Head of caudate nucleus (tissue), 42 donors: ENCODE measurements around the gene TXNDC5.

Source experiments
- DNase-seq, 42 donors: peaks; one replicate each; pipeline versions ENCODE4 v3.0.0 to v3.0.0-alpha.2; 2020 to 2021; ENCODE audit warnings: mixed read lengths in 7 of 42
- intact Hi-C: fragments of 100-400 bp; cut with DNase I; formaldehyde crosslinking; loops from one replicate; pipeline ENCODE4 v1.15.0; 2022

The TXNDC5 gene

DNA sequence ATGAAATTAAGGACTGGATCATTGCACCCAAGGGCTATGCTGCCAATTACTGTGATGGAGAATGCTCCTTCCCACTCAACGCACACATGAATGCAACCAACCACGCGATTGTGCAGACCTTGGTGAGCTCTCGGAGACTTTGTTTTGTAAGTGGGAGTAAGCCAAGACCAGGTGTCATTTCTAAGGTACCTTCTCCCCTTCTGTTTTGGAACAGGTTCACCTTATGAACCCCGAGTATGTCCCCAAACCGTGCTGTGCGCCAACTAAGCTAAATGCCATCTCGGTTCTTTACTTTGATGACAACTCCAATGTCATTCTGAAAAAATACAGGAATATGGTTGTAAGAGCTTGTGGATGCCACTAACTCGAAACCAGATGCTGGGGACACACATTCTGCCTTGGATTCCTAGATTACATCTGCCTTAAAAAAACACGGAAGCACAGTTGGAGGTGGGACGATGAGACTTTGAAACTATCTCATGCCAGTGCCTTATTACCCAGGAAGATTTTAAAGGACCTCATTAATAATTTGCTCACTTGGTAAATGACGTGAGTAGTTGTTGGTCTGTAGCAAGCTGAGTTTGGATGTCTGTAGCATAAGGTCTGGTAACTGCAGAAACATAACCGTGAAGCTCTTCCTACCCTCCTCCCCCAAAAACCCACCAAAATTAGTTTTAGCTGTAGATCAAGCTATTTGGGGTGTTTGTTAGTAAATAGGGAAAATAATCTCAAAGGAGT lies 30.4 kb downstream of the TXNDC5 start:
- DNase-seq, result no peak
- intact Hi-C loops, result no loop called here

DNA sequence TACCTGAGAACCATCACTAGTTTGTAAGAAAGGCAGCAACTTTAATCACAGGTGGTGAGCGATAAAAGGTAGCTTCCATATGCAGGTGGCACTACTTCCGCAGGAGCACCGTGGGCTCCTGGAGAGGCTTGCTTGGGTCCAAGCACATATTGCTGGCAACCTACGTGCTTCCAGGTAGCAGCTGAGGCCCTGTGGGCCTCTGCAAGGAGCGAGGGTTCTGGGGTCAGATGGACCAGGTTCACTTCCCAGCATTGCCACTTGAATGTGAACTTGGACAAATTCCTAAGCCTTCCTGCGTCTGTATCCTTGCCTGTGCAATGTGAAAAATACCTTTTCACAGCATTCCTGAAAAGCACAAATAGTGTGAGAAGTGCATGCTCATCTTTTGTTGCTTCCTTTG lies 31.0 kb downstream of the TXNDC5 start:
- no peak for DNase-seq

DNA sequence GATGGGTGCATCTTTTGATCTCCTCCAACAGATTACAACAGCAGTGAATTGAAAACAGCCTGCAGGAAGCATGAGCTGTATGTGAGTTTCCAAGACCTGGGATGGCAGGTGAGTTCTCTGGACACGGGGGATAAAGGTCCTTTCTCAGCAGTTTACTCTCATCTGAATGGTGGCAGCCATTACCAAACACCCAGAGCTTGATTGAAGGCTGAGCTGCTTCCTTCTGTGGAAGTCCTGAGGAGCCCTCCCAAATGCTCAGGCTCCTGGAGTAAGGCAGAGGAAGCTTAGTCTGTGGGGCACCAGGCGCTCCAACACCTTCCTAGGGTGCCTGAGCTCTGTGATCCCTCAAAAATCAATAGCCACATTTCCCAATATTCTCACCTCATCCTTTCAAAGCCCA lies 31.5 kb downstream of the TXNDC5 start:
- intact Hi-C loops, result no loop called here
- no peak for DNase-seq

More for the DNA sequence above, 31.0 kb downstream of the TXNDC5 start:
- intact Hi-C loops, result no loop called here

DNA sequence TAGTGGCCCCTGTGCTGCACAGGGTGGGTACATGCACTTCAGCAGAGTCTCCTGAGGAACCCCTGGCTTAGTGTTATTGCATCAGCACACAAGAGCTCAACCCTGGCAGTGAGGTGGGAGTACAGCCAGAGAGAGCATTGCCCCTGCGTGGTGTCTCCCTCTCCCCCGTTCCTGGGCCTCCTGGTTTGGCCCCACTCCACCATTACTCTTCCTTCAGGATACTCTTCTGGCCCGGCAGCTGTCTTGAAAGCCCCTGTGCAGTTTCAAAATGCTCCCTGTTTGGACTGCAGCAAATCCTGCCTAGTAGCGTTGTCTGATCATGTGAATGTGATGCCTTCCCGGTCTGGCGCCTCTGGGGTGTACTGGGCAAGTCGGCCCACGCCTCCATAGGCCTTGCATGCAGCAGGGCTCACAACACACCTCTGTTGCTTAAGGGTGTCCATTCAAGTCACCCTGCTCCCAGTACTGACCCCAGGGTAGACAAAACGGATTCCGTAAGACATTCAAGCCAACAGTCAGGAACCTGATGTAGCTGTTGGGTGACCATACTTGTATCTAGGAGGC lies 32.1 kb downstream of the TXNDC5 start:
- intact Hi-C loops, result no loop called here
- no peak for DNase-seq

DNA sequence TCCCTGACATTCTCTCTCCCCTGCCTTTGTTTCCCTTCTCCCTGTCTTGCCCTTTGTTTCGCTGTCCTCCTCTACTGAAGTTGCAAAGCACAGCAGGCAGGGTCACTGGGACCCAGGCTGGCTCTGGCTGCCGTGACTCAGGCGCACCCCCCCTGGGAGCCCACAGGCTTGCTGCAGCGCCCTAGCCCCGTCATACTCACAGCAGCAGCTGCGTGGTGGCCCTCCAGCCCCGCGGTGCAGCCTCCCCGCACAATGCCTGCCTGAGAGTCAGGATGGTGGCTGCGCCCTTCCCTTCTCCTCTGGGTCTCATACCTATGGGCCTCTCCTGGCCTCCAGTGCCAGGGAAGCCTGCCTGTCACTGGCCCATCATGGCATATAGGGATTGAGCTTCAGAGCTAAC lies 41.7 kb downstream of the TXNDC5 start:
- intact Hi-C loops, result no loop called here
- DNase-seq, result no peak

DNA sequence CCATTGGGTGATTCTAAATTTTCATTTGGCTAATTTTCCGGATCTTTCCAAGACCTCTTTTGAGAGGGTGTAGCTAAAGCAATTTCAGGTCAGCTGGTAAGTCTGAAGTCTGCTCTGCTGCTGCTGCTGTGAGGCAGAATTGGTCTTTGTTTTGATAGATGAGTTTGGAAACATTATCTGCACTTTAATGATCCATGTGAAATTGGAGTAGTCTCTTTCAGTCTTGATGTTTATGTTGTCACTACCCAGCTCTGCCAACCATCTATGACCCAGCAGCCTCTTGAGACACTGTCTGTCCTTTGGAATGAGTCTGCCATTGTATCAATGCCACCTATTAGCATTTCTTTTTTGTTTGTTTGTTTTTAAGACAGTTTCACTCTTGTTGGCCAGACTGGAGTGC lies 44.1 kb downstream of the TXNDC5 start:
- DNase-seq, result no peak
- intact Hi-C loops, result no loop called here

DNA sequence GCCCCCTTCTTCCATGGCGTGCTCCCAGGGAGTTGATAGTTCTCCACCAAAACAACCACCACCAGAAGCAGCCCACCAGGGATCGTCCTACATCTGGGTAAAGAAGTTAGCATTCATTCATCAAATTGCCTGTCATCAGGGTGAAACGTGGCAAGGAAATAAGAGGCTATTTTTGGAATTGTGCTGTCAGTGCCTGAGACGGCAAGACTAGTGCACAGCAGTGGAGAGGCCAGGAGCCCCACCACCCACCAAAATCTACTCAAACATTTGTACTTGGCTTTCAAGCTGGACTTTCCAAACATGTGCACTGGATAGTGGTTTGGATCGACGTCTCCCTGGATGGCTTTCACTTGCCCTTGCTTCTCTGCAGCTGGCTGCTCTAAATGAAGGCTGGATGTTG lies 44.8 kb downstream of the TXNDC5 start:
- intact Hi-C loops, result no loop called here

DNA sequence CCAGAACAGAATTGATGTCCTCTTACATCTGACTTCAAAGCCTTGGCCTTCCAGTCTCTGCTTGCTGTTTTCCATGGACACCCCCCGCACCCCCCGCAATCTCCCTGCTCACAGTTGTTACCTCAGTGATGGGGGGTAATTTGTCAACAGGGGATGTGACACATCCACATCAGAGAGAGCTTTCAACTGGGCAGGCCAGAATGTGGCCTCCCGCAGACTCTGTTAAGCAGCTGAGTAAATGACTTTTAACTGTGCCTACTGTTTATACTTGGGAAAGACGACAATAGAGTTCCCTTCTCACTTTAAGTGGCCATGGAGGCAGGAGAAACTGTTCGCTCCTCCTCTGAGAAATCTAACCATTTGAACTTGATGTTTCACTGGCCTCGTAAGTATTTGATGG lies 51.0 kb downstream of the TXNDC5 start:
- no peak for DNase-seq
- intact Hi-C loops, result no loop called here

More for the DNA sequence above, 44.8 kb downstream of the TXNDC5 start:
- peak in 3 of 42 donors; percentile 17 to 39 (median 17) for DNase-seq

DNA sequence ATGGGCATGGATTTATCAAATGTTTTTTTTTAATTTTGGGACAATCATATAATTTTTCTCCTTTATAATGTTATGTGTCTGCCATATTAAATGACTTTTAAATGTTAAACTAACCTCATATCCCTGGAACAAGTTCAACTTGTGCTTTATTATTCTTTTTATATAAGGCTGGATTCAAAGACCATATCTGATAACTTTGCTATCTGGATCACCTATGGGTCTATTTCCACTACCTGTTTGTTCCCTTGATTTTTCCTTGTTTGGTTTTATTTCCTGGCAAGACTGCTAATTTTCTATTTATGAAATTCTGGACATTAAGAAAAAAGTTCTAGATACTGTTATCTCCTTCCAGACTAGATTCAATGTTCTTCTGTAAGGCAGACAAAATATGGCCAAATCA lies 58.8 kb downstream of the TXNDC5 start:
- DNase-seq, result no peak
- intact Hi-C loops, result no loop called here

DNA sequence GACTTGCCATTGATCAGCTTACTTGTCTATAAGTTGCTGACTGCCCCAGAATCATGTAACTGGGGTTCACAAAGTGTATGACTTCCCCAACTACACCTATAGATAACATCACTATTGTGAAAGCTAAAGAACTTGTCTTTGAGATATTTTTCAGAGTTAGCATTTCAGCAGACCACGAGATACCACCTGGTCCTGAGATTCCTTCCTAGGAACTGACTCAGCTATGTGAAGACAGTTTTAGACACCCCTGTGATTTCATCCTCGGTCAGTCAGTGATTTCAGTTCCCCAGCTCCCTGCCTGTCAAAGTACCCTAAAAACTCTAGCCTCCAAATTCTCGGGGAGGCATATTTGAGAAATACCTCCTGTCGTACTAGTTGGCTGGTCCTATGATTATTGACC lies 62.4 kb downstream of the TXNDC5 start:
- no peak for DNase-seq
- intact Hi-C loops, result no loop called here

DNA sequence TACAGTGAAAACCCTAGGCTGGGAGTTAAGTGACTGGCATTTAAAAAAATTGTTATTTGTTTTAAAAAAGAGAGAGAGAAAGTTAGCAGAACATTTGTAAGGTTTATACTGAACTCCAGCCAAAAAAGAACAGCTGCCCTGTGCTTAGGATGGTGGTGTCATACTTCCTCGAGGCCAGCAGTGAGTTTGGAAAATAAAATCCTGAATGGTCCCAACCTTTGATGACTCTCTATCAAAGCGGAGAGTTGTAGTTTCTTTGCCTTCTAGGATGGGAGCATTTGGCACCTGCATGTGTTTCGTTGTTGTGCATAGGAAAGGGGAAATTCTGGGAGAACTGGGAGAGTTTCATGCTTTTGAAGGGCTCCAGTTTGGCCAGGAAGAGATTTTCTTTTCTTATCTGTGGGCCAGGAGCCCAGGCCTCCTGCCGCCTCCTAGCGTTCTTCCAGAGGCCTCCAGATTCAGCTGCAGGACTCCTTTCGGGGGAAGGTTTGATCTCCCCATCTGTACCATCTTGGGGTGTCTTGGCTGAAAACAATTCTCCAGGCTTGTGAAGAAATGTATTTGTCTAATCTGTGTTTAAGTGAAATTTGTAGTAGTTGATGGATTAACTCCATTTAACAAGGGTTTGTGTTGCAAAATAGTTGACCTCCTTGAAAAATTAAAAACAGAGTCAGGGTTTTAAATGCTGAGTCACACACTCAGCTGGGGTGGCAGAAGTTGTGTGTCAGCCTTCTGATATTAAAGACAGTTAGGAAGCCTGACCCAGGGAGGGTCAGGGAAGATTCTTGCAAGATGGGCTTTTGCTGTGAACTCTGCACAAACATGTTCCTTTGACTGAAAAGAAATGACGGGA lies 63.4 kb downstream of the TXNDC5 start:
- no peak for DNase-seq
- intact Hi-C loops, result no loop called here

DNA sequence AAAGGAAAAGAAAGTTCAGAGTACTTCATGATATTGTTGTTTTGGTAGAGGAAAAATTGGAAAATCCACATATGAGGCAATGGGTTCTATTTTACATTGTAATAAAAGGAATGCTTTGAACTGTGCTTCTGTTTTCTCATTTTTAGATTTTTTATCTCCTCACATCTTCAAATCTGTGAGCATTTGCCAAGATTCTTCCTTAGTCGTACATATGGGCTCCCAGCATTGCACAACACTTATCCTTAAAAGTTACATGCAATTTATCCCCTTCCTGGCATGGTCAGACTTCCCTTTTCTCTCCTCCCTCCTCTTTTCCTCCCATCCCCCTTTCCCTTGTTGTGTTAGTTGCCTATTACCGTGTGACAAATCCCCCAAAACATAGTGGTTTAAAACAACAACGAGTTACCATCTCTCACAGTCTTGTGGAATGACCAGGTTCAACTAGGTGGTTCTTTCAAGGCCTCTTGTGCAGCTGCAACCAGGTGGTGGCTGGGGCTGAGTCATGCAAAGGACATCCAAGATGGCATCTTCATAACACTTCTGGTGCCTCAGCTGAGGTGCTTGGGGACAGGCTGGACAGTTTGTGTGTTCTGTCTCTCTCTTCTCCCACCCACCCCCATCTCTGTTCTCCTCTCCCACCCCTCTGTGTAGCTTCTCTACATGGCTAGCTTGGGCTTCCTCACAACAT lies 68.7 kb downstream of the TXNDC5 start:
- intact Hi-C loops, result no loop called here
- DNase-seq, result no peak

DNA sequence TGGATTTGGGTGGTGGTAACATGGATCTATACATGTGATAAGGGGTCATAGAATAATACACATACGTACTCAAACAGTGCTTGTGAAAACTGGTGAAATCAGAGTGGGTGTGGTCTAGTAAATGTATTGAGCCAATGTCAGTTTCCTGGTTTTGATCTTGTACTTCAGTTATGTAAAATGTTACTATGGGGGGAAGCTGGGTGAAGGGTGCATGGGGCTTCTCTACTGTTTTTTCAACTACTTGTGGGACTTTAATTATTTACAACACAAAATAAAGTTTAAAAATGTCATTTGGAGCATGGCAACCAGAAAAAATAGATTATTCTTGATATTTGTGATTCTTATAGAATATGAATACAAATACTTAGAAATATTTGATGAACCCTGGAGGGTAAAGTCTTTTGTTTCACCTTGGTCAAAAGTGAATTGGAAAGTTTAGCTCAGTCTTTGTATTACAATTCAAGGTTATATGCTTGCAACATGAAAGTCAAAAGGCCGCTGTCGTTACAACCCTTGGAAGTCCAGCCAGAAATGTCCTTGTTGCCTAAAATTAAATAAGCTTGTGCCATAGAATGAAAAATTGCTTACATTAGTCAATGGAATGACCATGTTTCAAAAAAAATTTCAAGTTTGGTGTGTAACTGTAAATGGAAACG lies 74.1 kb downstream of the TXNDC5 start:
- no peak for DNase-seq
- intact Hi-C loops, result no loop called here

DNA sequence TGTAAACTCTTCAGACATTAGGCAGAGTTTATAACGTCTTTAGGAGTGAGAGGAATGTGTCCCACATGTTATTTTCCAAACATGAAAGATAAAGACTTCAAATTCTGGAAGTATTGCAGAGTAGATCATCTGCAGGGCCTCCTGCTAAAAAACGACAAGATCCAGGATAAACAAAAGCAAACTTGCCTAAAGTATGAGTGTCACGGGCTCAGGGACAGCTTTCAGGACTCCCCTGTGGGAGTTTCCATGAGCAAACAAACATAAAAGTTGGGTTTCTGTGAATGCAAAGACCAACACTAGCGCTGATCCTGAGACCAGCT lies 76.9 kb downstream of the TXNDC5 start:
- intact Hi-C loops, result no loop called here
- DNase-seq, result no peak

DNA sequence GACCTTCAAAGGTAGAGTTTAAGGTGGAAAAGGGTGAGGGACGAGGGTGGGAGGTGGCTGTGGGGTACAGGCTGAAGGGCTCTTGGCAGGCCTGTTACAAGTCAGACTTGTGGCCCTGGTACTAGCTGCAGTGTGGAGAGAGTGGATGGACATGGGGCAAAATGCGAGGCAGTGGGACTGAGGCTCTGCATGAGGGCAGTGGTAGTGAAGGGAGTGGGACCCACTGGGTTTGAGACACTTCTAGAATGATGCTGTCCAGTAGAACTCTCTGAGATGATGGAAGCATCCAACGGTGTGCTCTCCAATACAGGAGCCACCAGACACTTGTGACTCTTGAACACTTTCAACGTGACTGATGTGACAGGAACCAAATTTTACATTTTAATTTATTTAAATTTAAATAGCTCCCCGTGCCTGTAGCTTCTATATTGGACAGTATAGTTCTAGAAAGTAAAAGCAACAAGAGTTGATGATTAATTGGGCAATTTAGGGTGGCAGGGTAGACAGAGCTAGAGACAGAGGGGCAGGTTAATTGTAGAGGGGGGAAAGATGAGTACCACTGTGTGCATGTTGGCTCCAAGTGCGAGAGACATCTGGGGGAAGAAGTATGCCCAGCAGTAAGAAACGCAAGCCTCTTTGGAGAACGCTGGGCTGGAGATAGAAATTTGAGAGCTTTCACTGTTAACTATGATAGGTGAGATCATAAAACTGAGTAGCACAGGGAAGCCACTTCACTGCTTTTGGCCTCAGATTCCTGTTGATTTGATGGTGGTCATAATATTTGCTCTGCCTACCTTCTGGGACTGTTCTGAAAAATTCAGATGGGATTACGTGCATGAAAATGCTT lies 77.5 kb downstream of the TXNDC5 start:
- intact Hi-C loops, result no loop called here
- no peak for DNase-seq
